HEK293 (cell line): Measurements from ENCODE around the gene C3orf62.

Experiments
- CTCF ChIA-PET: fragments of 350-600 bp; formaldehyde crosslinking; extraction: SDS; loops from one replicate; lab custom pipeline; 2021; ENCODE audit warnings: antibody characterized with exemption; lab: Yijun Ruan, JAX
- POLR2A ChIA-PET: fragments of 300-600 bp; formaldehyde crosslinking; extraction: SDS; loops from one replicate; lab custom pipeline; 2020; ENCODE audit warnings: antibody characterized with exemption, inconsistent platforms; lab: Yijun Ruan, JAX
- H3K27ac ChIP-seq: fragments of 200-500 bp; sonication (Bioruptor generic); 2 replicates; pipeline ENCODE4 v1.5.1; 2014; ENCODE audit warnings: low read depth, low read length, control low read depth, inconsistent platforms; ENCODE audit errors: extremely low read depth
- H3K36me3 ChIP-seq, 2 experiments: fragments of 200-500 bp in 1 of 2; sonication (Bioruptor generic) in 1 of 2; 1 replicate in 1 of 2; 2 replicates in 1 of 2; pipeline ENCODE4 v1.5.1; 2014 to 2017; ENCODE audit warnings: inconsistent platforms in 2 of 2, low read length in 2 of 2; ENCODE audit not compliant: control insufficient read depth in 2 of 2, insufficient read depth in 1 of 2
- H3K4me1 ChIP-seq: fragments of 200-500 bp; sonication (Bioruptor generic); 2 replicates; pipeline ENCODE4 v1.5.1; 2014; ENCODE audit warnings: mild to moderate bottlenecking, low read length, inconsistent platforms; ENCODE audit not compliant: control insufficient read depth, insufficient read depth
- H3K4me3 ChIP-seq: 2 replicates; pipeline ENCODE4 v1.5.1; 2011; ENCODE audit warnings: low read depth, mild to moderate bottlenecking, control low read depth, low read length, moderate library complexity
- H3K9me3 ChIP-seq: fragments of 200-500 bp; sonication (Bioruptor generic); 2 replicates; pipeline ENCODE4 v1.5.1; 2014; ENCODE audit warnings: low read depth, low read length, inconsistent platforms; ENCODE audit not compliant: control insufficient read depth, insufficient read depth
- GFI1B ChIP-seq: fragments of 450-650 bp; formaldehyde crosslinking; IDR thresholded peaks from 2 replicates; pipeline ENCODE4 v1.5.1; 2016; ENCODE audit warnings: missing biosample characterization, missing genetic modification characterization
- GLI4 ChIP-seq: fragments of 450-650 bp; formaldehyde crosslinking; IDR thresholded peaks from 2 replicates; pipeline ENCODE4 v1.5.1; 2016; ENCODE audit warnings: missing biosample characterization, missing genetic modification characterization
- INSM2 ChIP-seq: fragments of 450-650 bp; formaldehyde crosslinking; IDR thresholded peaks from 2 replicates; pipeline ENCODE4 v1.5.1; 2016; ENCODE audit warnings: missing biosample characterization, missing genetic modification characterization
- KLF10 ChIP-seq: fragments of 450-650 bp; IDR thresholded peaks from 2 replicates; pipeline ENCODE4 v1.5.1; 2018; ENCODE audit warnings: missing biosample characterization, mild to moderate bottlenecking, missing genetic modification characterization
- KLF8 ChIP-seq: fragments of 450-650 bp; formaldehyde crosslinking; IDR thresholded peaks from 2 replicates; pipeline ENCODE4 v1.5.1; 2016; ENCODE audit warnings: missing biosample characterization, missing genetic modification characterization
- PRDM6 ChIP-seq: fragments of 450-650 bp; formaldehyde crosslinking; IDR thresholded peaks from 2 replicates; pipeline ENCODE4 v1.5.1; 2017; ENCODE audit warnings: missing biosample characterization, missing genetic modification characterization
- ZNF112 ChIP-seq: fragments of 450-650 bp; formaldehyde crosslinking; IDR thresholded peaks from 2 replicates; pipeline ENCODE4 v1.5.0; 2017; ENCODE audit warnings: missing biosample characterization, missing genetic modification characterization
- ZNF157 ChIP-seq: fragments of 450-650 bp; formaldehyde crosslinking; IDR thresholded peaks from 2 replicates; pipeline ENCODE4 v1.5.1; 2016; ENCODE audit warnings: missing biosample characterization, missing genetic modification characterization
- ZNF239 ChIP-seq: fragments of 450-650 bp; formaldehyde crosslinking; IDR thresholded peaks from 2 replicates; pipeline ENCODE4 v1.5.1; 2016; ENCODE audit warnings: missing biosample characterization, missing genetic modification characterization
- ZNF274 ChIP-seq, 2 experiments: fragments of 200-500 bp in 1 of 2; fragments of 450-650 bp in 1 of 2; sonication (Bioruptor generic) in 1 of 2; formaldehyde crosslinking in 1 of 2; IDR thresholded peaks; 2 replicates each; pipeline versions ENCODE4 v1.5.1 to v1.6.1; 2014 to 2016; ENCODE audit warnings: borderline replicate concordance in 1 of 2, inconsistent platforms in 1 of 2, low read length in 1 of 2, missing biosample characterization in 1 of 2, missing genetic modification characterization in 1 of 2
- ZNF311 ChIP-seq: fragments of 450-650 bp; formaldehyde crosslinking; IDR thresholded peaks from 2 replicates; pipeline ENCODE4 v1.5.1; 2017; ENCODE audit warnings: missing biosample characterization, missing genetic modification characterization, borderline replicate concordance
- ZNF549 ChIP-seq: fragments of 450-650 bp; IDR thresholded peaks from 2 replicates; pipeline ENCODE4 v1.5.1; 2018; ENCODE audit warnings: missing biosample characterization, missing genetic modification characterization, mild to moderate bottlenecking, inconsistent platforms, moderate library complexity
- ZNF561 ChIP-seq: fragments of 450-650 bp; IDR thresholded peaks from 2 replicates; pipeline ENCODE4 v1.5.1; 2018; ENCODE audit warnings: missing biosample characterization, missing genetic modification characterization, borderline replicate concordance
- ZNF596 ChIP-seq: fragments of 450-650 bp; IDR thresholded peaks from 2 replicates; pipeline ENCODE4 v1.5.0; 2018; ENCODE audit warnings: missing biosample characterization, mild to moderate bottlenecking, missing genetic modification characterization, moderate library complexity
- ZNF623 ChIP-seq: fragments of 450-650 bp; formaldehyde crosslinking; IDR thresholded peaks from 2 replicates; pipeline ENCODE4 v1.5.1; 2016; ENCODE audit warnings: missing biosample characterization, missing genetic modification characterization
- ZNF654 ChIP-seq: fragments of 450-650 bp; formaldehyde crosslinking; IDR thresholded peaks from 2 replicates; pipeline ENCODE4 v1.5.1; 2016; ENCODE audit warnings: low read depth, missing biosample characterization, missing genetic modification characterization
- ZNF658 ChIP-seq: fragments of 450-650 bp; formaldehyde crosslinking; IDR thresholded peaks from 2 replicates; pipeline ENCODE4; 2016; ENCODE audit warnings: missing biosample characterization, missing genetic modification characterization
- ZNF670 ChIP-seq: fragments of 450-650 bp; formaldehyde crosslinking; IDR thresholded peaks from 2 replicates; pipeline ENCODE4 v1.5.1; 2016; ENCODE audit warnings: missing biosample characterization, missing genetic modification characterization, low read depth
- ZNF768 ChIP-seq: fragments of 450-650 bp; formaldehyde crosslinking; IDR thresholded peaks from 2 replicates; pipeline ENCODE4 v1.5.1; 2018; ENCODE audit warnings: missing biosample characterization, mild to moderate bottlenecking, missing genetic modification characterization
- TF ChIP-seq, protein P1 (sequence below): fragments of 450-650 bp; formaldehyde crosslinking; IDR thresholded peaks from 2 replicates; pipeline ENCODE4 v1.5.1; 2016; ENCODE audit warnings: missing biosample characterization, missing genetic modification characterization, low read depth
- TF ChIP-seq, protein P2 (sequence below): fragments of 450-650 bp; formaldehyde crosslinking; IDR thresholded peaks from 2 replicates; pipeline ENCODE4 v1.5.1; 2016; ENCODE audit warnings: missing biosample characterization, missing genetic modification characterization

C3orf62 gene

DNA sequence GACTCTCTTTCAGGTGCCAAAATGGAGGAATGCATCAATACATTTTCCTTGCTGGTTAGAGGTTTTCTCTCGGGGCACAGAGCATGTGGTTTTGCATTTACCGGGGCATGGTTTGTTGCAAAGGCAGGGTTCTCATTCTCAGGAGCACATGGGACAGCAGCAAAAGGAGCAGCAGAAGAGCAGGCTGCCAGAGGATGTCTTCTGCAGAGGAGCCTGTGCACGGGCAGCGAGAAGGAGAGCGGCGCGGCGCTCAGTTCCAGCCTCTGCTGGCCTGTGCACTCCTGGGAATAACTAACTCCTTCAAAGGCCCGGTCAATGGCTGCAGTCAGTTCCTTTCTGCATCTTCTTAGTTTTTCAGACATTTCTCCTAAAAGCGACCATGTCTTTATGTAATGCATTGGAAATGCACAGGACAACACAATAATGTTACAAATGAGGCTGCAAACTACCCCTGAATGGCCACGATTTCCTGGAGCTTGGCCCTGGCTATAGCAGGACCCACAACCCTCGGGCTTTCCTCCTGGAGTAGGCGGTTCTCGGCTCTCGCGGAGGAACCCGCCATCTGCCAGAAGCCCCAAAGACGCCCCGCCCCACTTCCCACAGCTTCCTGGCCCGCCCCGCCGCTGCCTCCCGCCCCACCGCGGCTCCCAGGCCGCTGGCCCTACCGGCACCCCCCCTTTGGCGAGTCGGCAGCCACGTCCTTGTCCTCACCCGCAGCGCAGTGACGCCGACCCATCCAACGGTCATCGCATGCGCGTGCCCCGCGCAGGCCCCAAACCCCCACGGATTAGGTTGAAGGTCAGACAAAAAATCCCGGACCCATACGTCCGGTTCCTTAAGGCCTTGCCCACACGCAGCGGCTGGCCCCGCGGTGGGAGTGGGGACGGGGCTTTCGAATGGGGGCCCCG, at the start of gene C3orf62:
C3orf62 (minus strand) TSS at position 758 of the 908 bp plus-strand sequence; CDS start at position 398, 360 bp downstream.
- H3K4me3 ChIP-seq = no peak within 1 kb of the TSS
- CTCF ChIA-PET = interaction anchor here (0.6 kb wide), 1 partner anchor 815 kb away, joined by 3 read pairs; no protein-coding TSS in a partner anchor

DNA sequence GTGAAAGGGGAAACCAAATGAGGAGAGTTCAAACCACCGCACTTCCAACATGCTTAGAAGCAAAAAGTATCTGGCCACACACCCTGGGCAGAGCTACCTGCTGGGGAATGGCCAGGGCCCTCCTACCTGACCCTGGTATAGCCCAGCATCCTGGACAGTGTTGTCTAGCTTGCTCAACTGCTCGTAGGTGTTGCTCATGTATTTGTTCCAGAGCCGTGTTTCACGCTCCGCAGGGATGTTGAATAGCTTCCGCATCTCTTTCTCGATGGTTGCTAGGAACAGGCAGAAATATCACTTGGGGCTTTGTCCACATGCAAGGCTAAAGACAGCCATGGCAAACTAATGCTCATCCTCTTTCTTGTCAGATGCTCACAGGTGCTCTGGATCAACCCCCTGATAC, 47.7 kb upstream of the C3orf62 start:
- Histone ChIP-seq H3K4me3 (no peak overlapping the region), H3K4me1 (no peaks in the 10 kb centered on the region), H3K27ac (no peak overlapping the region), H3K9me3 (no peaks in the 10 kb centered on the region), H3K36me3 (peaks cover 10 to 78% of the 10 kb centered on the region in 2 experiments; a peak in 2 of 3 replicates)
- ChIA-PET POLR2A (no interaction called here), CTCF (interaction anchor here (0.6 kb wide), 1 partner anchor 301 kb away, joined by 3 read pairs; no protein-coding TSS in a partner anchor)
- TF ChIP-seq ZNF623 (tag by site-specific recombination) (no peak), ZNF670 (tag by site-specific recombination) (no peak), ZNF658 (tag by site-specific recombination) (no peak), ZNF157 (tag by site-specific recombination) (no peak), KLF8 (no peak), ZNF654 (tag by site-specific recombination) (no peak), ZNF274 (IDR thresholded peaks at IDR 0.05; ENCODE audit: low read length) (no peak), ZNF274 (tag by site-specific recombination; IDR thresholded peaks at IDR 0.05; ENCODE audit: borderline replicate concordance) (no peak), ZNF596 (no peak)
- TF ChIP-seq, protein P1, sequence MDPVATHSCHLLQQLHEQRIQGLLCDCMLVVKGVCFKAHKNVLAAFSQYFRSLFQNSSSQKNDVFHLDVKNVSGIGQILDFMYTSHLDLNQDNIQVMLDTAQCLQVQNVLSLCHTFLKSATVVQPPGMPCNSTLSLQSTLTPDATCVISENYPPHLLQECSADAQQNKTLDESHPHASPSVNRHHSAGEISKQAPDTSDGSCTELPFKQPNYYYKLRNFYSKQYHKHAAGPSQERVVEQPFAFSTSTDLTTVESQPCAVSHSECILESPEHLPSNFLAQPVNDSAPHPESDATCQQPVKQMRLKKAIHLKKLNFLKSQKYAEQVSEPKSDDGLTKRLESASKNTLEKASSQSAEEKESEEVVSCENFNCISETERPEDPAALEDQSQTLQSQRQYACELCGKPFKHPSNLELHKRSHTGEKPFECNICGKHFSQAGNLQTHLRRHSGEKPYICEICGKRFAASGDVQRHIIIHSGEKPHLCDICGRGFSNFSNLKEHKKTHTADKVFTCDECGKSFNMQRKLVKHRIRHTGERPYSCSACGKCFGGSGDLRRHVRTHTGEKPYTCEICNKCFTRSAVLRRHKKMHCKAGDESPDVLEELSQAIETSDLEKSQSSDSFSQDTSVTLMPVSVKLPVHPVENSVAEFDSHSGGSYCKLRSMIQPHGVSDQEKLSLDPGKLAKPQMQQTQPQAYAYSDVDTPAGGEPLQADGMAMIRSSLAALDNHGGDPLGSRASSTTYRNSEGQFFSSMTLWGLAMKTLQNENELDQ (tag by site-specific recombination) = no peak
- TF ChIP-seq, protein P2, sequence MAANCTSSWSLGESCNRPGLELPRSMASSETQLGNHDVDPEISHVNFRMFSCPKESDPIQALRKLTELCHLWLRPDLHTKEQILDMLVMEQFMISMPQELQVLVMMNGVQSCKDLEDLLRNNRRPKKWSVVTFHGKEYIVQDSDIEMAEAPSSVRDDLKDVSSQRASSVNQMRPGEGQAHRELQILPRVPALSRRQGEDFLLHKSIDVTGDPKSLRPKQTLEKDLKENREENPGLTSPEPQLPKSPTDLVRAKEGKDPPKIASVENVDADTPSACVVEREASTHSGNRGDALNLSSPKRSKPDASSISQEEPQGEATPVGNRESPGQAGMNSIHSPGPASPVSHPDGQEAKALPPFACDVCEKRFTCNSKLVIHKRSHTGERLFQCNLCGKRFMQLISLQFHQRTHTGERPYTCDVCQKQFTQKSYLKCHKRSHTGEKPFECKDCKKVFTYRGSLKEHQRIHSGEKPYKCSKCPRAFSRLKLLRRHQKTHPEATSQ = no peak

More for the DNA sequence above, at the start of gene C3orf62:
- POLR2A ChIA-PET = no interaction called here
- Histone ChIP-seq H3K36me3 (peaks cover 3 to 50% of the 10 kb centered on the region in 2 experiments; a peak in 2 of 3 replicates), H3K9me3 (no peaks in the 10 kb centered on the region), H3K4me1 (no peaks in the 10 kb centered on the region), H3K27ac (no peak within 1 kb of the TSS)
- no peak for TF ChIP-seq GFI1B (tag by site-specific recombination)
- TF ChIP-seq KLF10 (tag by site-specific recombination) = no peak
- no peak for TF ChIP-seq INSM2 (tag by site-specific recombination)
- TF ChIP-seq ZNF311 (tag by site-specific recombination) = no peak
- TF ChIP-seq ZNF561 (tag by site-specific recombination) = no peak
- TF ChIP-seq ZNF112 (tag by site-specific recombination) = no peak
- no peak for TF ChIP-seq GLI4 (tag by site-specific recombination)
- no peak for TF ChIP-seq ZNF768
- TF ChIP-seq ZNF549 (tag by site-specific recombination) = no peak
- no peak for TF ChIP-seq PRDM6 (tag by site-specific recombination)
- TF ChIP-seq ZNF239 = no peak
